Gastroesophageal sphincter (tissue), 3 donors: ENCODE measurements around the gene ASIC4.

ENCODE experiments used
- CTCF ChIP-seq, 4 experiments: fragments of 200-600 bp in 2 of 4; fragments of 450-650 bp in 2 of 4; sonication (generic) in 1 of 4; IDR thresholded peaks; one replicate each; pipeline ENCODE4 v1.5.1; 2017 to 2019; ENCODE audit warnings: antibody characterized with exemption in 4 of 4, mild to moderate bottlenecking in 2 of 4, moderate library complexity in 2 of 4
- POLR2A ChIP-seq, 2 donors: fragments of 450-650 bp; IDR thresholded peaks; one replicate each; pipeline ENCODE4 v1.6.1; 2017; ENCODE audit warnings: antibody characterized with exemption in 2 of 2, mild to moderate bottlenecking in 2 of 2, moderate library complexity in 1 of 2

GRCh38 chr2:219575566-219576504 is 61.6 kb downstream of the ASIC4 start:
- TF ChIP-seq CTCF (IDR thresholded peaks at IDR 0.05) (no peak), POLR2A (IDR thresholded peaks at IDR 0.05) (no peak)
